ENCODE measurements around the gene MSI1. TPM values are rescaled to one million over a fixed set of nuclear protein-coding genes. Genes with fewer than 3 reads are reported as not detected.

MSI1 gene
- total and polyA plus RNA-seq, 10 of the 15 experiments (the other 5 are each of a cell fraction or from before 2014, with no cell fraction given), result 0.04 TPM; not detected in 9

- intact Hi-C loops (cut with micrococcal nuclease; ENCODE audit: unreplicated experiment), result loop anchor here (2.0 kb wide), 1 partner anchor 19 kb away; no protein-coding TSS in a partner anchor
- no peaks in the 10 kb centered on the region for H4K20me1 ChIP-seq (ENCODE audit: control insufficient read depth, insufficient read depth)
- DNase-seq (ENCODE audit: low read depth, low spot score) (no peak), ATAC-seq (no peak), FAIRE-seq (no peak)
- H3K36me3 ChIP-seq (ENCODE audit: control insufficient read depth in 2 of 2, insufficient read depth in 2 of 2, low read length in 1 of 2), result no peaks in the 10 kb centered on the region
- no peaks in the 10 kb centered on the region for H3K79me2 ChIP-seq (ENCODE audit: control insufficient read depth, insufficient read depth, low read length)
- no peaks in the 10 kb centered on the region for H3K9me3 ChIP-seq (replicated peaks; ENCODE audit: control insufficient read depth, insufficient read depth, low read length)
- no peak overlapping the region for H3K9ac ChIP-seq (ENCODE audit: control insufficient read depth, insufficient read depth, low read length)
- TF ChIP-seq CTCF (IDR thresholded peaks at IDR 0.05 in 2 of 3, conservative IDR thresholded peaks at IDR 0.05 in 1 of 3; ENCODE audit: control insufficient read depth in 2 of 3, extremely low read depth in 1 of 3, insufficient read depth in 1 of 3, low read depth in 3 of 3, low read length in 3 of 3) (peak in 2 of 3 experiments; percentile 26 to 30; a peak in 2 of 6 replicates), SUZ12 (IDR thresholded peaks at IDR 0.05; ENCODE audit: unreplicated experiment) (no peak)
- in situ Hi-C loops (cut with MboI), result no loop called here
- no peak overlapping the region for H3K4me2 ChIP-seq (ENCODE audit: control insufficient read depth, insufficient read depth)
- H3K27ac ChIP-seq (ENCODE audit: control insufficient read depth, insufficient read depth), result no peak overlapping the region
- H3K27me3 ChIP-seq (replicated peaks in 1 of 2; ENCODE audit: control insufficient read depth in 2 of 2, insufficient read depth in 2 of 2, low read length in 1 of 2), result peaks cover 11 to 15% of the 10 kb centered on the region in 2 experiments
- no TSS peak for BruUV-seq (replicated peaks)
- WGBS (ENCODE audit: insufficient coverage, insufficient replicate concordance, low lambda C conversion rate, missing lambda C conversion rate), result 16% methylated on average over 10 of the region's 10 CpGs
- RAD21 ChIA-PET (ENCODE audit: unreplicated experiment), result interaction anchor here (1.2 kb wide), 1 partner anchor 47 kb away, joined by 3 read pairs; no protein-coding TSS in a partner anchor
- no peak overlapping the region for H3K4me3 ChIP-seq
- no peaks in the 10 kb centered on the region for H3K4me1 ChIP-seq (ENCODE audit: control insufficient read depth, insufficient read depth, low read length)
- POLR2A ChIA-PET, result no interaction called here
- CTCF ChIA-PET, result interaction anchor here (0.6 to 1.5 kb wide), 12 partner anchors 10 to 670 kb away, joined by 3 to 6 read pairs (median 4); partner anchors contain the start of gene PLA2G1B
- SMC1A ChIA-PET (ENCODE audit: uncharacterized antibody, unreplicated experiment), result interaction anchor here (1.0 kb wide), 1 partner anchor 13 kb away, joined by 3 read pairs; no protein-coding TSS in a partner anchor
- H2AFZ ChIP-seq (ENCODE audit: control insufficient read depth, low read depth, low read length), result no peak overlapping the region
Measured at GRCh38 chr12:120367233-120367923, 1.6 kb downstream of the MSI1 start.

- in situ Hi-C loops (cut with MboI), result no loop called here
- no TSS peak for BruUV-seq (replicated peaks)
- ChIA-PET CTCF (interaction anchor here (0.7 to 1.5 kb wide), 11 partner anchors 10 to 169 kb away, joined by 3 to 6 read pairs (median 4); partner anchors contain the start of gene PLA2G1B), POLR2A (no interaction called here), SMC1A (ENCODE audit: uncharacterized antibody, unreplicated experiment) (interaction anchor here (1.0 kb wide), 1 partner anchor 13 kb away, joined by 3 read pairs; no protein-coding TSS in a partner anchor), RAD21 (ENCODE audit: unreplicated experiment) (interaction anchor here (1.2 kb wide), 1 partner anchor 46 kb away, joined by 3 read pairs; no protein-coding TSS in a partner anchor)
- Histone ChIP-seq H4K20me1 (ENCODE audit: control insufficient read depth, insufficient read depth) (no peaks in the 10 kb centered on the region), H3K79me2 (ENCODE audit: control insufficient read depth, insufficient read depth, low read length) (no peaks in the 10 kb centered on the region), H3K36me3 (ENCODE audit: control insufficient read depth in 2 of 2, insufficient read depth in 2 of 2, low read length in 1 of 2) (no peaks in the 10 kb centered on the region), H2AFZ (ENCODE audit: control insufficient read depth, low read depth, low read length) (no peak overlapping the region), H3K9ac (ENCODE audit: control insufficient read depth, insufficient read depth, low read length) (no peak overlapping the region), H3K4me3 (no peak overlapping the region), H3K27me3 (replicated peaks in 1 of 2; ENCODE audit: control insufficient read depth in 2 of 2, insufficient read depth in 2 of 2, low read length in 1 of 2) (peaks cover 11 to 15% of the 10 kb centered on the region in 2 experiments), H3K27ac (ENCODE audit: control insufficient read depth, insufficient read depth) (no peak overlapping the region), H3K4me1 (ENCODE audit: control insufficient read depth, insufficient read depth, low read length) (no peaks in the 10 kb centered on the region), H3K9me3 (replicated peaks; ENCODE audit: control insufficient read depth, insufficient read depth, low read length) (no peaks in the 10 kb centered on the region), H3K4me2 (ENCODE audit: control insufficient read depth, insufficient read depth) (no peak overlapping the region)
- no peak for FAIRE-seq
- no peak for ATAC-seq
- 56% methylated on average over 7 of the region's 7 CpGs for WGBS (ENCODE audit: insufficient coverage, insufficient replicate concordance, low lambda C conversion rate, missing lambda C conversion rate)
- no peak for DNase-seq (ENCODE audit: low read depth, low spot score)
- no peak for TF ChIP-seq KAT2A (conservative IDR thresholded peaks at IDR 0.05; ENCODE audit: control insufficient read depth, low read depth, low read length)
- no peak for TF ChIP-seq JUND (IDR thresholded peaks at IDR 0.05; ENCODE audit: low read depth, low read length)
- TF ChIP-seq STAT3 (IDR thresholded peaks at IDR 0.05; ENCODE audit: low read depth, low read length), result no peak
- TF ChIP-seq LARP7 (IDR thresholded peaks at IDR 0.05), result no peak
- TF ChIP-seq DPF2 (IDR thresholded peaks at IDR 0.05), result no peak
- TF ChIP-seq CBX5 (IDR thresholded peaks at IDR 0.05; ENCODE audit: low read depth), result no peak
- TF ChIP-seq HCFC1 (IDR thresholded peaks at IDR 0.05; ENCODE audit: low read length), result no peak
- no peak for TF ChIP-seq RELA (IDR thresholded peaks at IDR 0.05; ENCODE audit: borderline replicate concordance, partially characterized antibody)
- TF ChIP-seq ELK1 (IDR thresholded peaks at IDR 0.05; ENCODE audit: low read depth, low read length), result no peak
- no peak for TF ChIP-seq JUNB (IDR thresholded peaks at IDR 0.05)
- no peak for TF ChIP-seq WRNIP1 (IDR thresholded peaks at IDR 0.05; ENCODE audit: borderline replicate concordance, low read depth, low read length)
- intact Hi-C loops (cut with micrococcal nuclease; ENCODE audit: unreplicated experiment), result loop anchor here (2.0 kb wide), 1 partner anchor 18 kb away; no protein-coding TSS in a partner anchor
Measured at GRCh38 chr12:120366845-120367232, 2.1 kb downstream of the MSI1 start.

All from GM12878 (cell line).